ENCODE data around the gene CAPN11.

CAPN11 gene

GRCh38 chr6:44154067-44154466 is 4.6 kb upstream of the CAPN11 start:
- H4K20me1 ChIP-seq (ENCODE audit: insufficient read depth, low read length), result peaks cover 5% of the 10 kb centered on the region; the same call in 1 of the 2 replicates
- no peak for TF ChIP-seq EZH2 (IDR thresholded peaks at IDR 0.05; ENCODE audit: borderline replicate concordance, low read depth, low read length, severe bottlenecking)
- H3K9me3 ChIP-seq (ENCODE audit: insufficient read depth, low read length, severe bottlenecking), result no peaks in the 10 kb centered on the region
- no peaks in the 10 kb centered on the region for H3K4me1 ChIP-seq (ENCODE audit: insufficient read depth, low read length)
- ATAC-seq (ENCODE audit: insufficient read depth, low read depth), result no peak
- H2AFZ ChIP-seq (ENCODE audit: low read depth, low read length), result no peak overlapping the region
- H3K27me3 ChIP-seq (ENCODE audit: insufficient read depth, low read length, poor library complexity), result no peaks in the 10 kb centered on the region
- H3K9ac ChIP-seq (ENCODE audit: low read depth, low read length), result no peak overlapping the region
- H3K79me2 ChIP-seq (ENCODE audit: insufficient read depth, low read length), result no peaks in the 10 kb centered on the region
- no peak overlapping the region for H3K4me3 ChIP-seq (ENCODE audit: low read depth in 1 of 2, low read length in 2 of 2)
- H3K4me2 ChIP-seq (ENCODE audit: insufficient read depth, low read length), result no peak overlapping the region
- peaks cover 5% of the 10 kb centered on the region; the same call in 1 of the 2 replicates for H3K36me3 ChIP-seq (ENCODE audit: insufficient read depth, low read length)
- DNase-seq, result no peak
- H3K27ac ChIP-seq (ENCODE audit: low read length), result no peak overlapping the region

DNA sequence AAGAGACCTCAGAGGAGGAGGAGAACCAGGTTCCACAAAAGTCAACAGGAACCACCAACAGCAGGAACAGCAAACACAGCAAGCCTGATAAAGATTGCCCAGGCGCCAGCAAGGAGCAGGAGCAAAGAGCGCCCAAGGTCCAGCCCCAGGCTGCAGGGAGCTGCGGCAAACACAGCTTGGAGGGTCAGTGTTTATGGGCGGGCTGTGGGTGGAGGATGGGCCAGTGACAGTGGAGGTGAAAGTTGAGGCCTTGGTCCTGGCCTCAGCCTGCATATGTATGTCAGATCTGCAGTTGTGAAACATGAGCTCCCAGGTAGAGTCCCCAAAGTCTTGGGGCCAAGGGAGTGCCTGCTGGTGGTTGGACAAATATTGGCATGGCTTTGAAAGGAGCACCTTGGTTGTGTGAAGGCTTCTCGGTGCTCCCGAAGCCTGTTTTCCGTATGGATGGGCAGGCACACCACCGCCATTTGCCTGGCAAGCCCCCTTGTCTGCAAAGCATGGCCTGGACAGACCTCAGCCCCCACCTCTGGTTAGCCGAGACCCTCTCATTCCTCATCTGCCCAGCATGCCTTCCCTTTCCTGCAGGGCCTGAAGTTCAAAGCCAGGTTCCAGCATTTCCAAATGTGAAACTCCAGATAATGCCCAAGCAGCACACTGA is 2.0 kb upstream of the CAPN11 start:
- Histone ChIP-seq H3K9me3 (ENCODE audit: insufficient read depth, low read length, severe bottlenecking) (no peaks in the 10 kb centered on the region), H3K9ac (ENCODE audit: low read depth, low read length) (no peak overlapping the region), H3K4me3 (ENCODE audit: low read depth in 1 of 2, low read length in 2 of 2) (no peak overlapping the region), H3K4me1 (ENCODE audit: insufficient read depth, low read length) (no peaks in the 10 kb centered on the region; the same call in none of the 2 replicates), H4K20me1 (ENCODE audit: insufficient read depth, low read length) (peaks cover 5% of the 10 kb centered on the region; the same call in 1 of the 2 replicates), H3K4me2 (ENCODE audit: insufficient read depth, low read length) (no peak overlapping the region), H3K79me2 (ENCODE audit: insufficient read depth, low read length) (no peaks in the 10 kb centered on the region), H2AFZ (ENCODE audit: low read depth, low read length) (no peak overlapping the region), H3K27ac (ENCODE audit: low read length) (no peak overlapping the region), H3K27me3 (ENCODE audit: insufficient read depth, low read length, poor library complexity) (no peaks in the 10 kb centered on the region), H3K36me3 (ENCODE audit: insufficient read depth, low read length) (no peaks in the 10 kb centered on the region)
- no peak for TF ChIP-seq CTCF (IDR thresholded peaks at IDR 0.05; ENCODE audit: borderline replicate concordance, extremely low read depth, low read length, poor library complexity, severe bottlenecking)
- no peak for TF ChIP-seq EZH2 (IDR thresholded peaks at IDR 0.05; ENCODE audit: borderline replicate concordance, low read depth, low read length, severe bottlenecking)
- no peak for ATAC-seq (ENCODE audit: insufficient read depth, low read depth)
- DNase-seq, result no peak

GRCh38 chr6:44157152-44157521 is 1.5 kb upstream of the CAPN11 start:
- no peaks in the 10 kb centered on the region for H3K9me3 ChIP-seq (ENCODE audit: insufficient read depth, low read length, severe bottlenecking)
- peaks cover 5% of the 10 kb centered on the region; the same call in 1 of the 2 replicates for H4K20me1 ChIP-seq (ENCODE audit: insufficient read depth, low read length)
- TF ChIP-seq CTCF (IDR thresholded peaks at IDR 0.05; ENCODE audit: borderline replicate concordance, extremely low read depth, low read length, poor library complexity, severe bottlenecking), result peak; percentile 20
- TF ChIP-seq EZH2 (IDR thresholded peaks at IDR 0.05; ENCODE audit: borderline replicate concordance, low read depth, low read length, severe bottlenecking), result no peak
- peaks cover 4% of the 10 kb centered on the region for H3K4me1 ChIP-seq (ENCODE audit: insufficient read depth, low read length)
- H3K9ac ChIP-seq (ENCODE audit: low read depth, low read length), result no peak overlapping the region
- no peaks in the 10 kb centered on the region for H3K36me3 ChIP-seq (ENCODE audit: insufficient read depth, low read length)
- no peak overlapping the region for H3K27ac ChIP-seq (ENCODE audit: low read length)
- no peaks in the 10 kb centered on the region for H3K79me2 ChIP-seq (ENCODE audit: insufficient read depth, low read length)
- H3K4me2 ChIP-seq (ENCODE audit: insufficient read depth, low read length), result no peak overlapping the region
- no peak overlapping the region for H3K4me3 ChIP-seq (ENCODE audit: low read depth in 1 of 2, low read length in 2 of 2)
- ATAC-seq (ENCODE audit: insufficient read depth, low read depth) (no peak), DNase-seq (no peak)
- no peaks in the 10 kb centered on the region for H3K27me3 ChIP-seq (ENCODE audit: insufficient read depth, low read length, poor library complexity)
- no peak overlapping the region for H2AFZ ChIP-seq (ENCODE audit: low read depth, low read length)

- DNase-seq, result peak; percentile 46
- Histone ChIP-seq H3K4me1 (ENCODE audit: insufficient read depth, low read length) (peaks cover 5% of the 10 kb centered on the region), H2AFZ (ENCODE audit: low read depth, low read length) (no peak overlapping the region), H3K4me2 (ENCODE audit: insufficient read depth, low read length) (no peak overlapping the region), H3K9me3 (ENCODE audit: insufficient read depth, low read length, severe bottlenecking) (no peaks in the 10 kb centered on the region), H3K36me3 (ENCODE audit: insufficient read depth, low read length) (no peaks in the 10 kb centered on the region), H3K9ac (ENCODE audit: low read depth, low read length) (no peak overlapping the region), H4K20me1 (ENCODE audit: insufficient read depth, low read length) (0 out of 2 replicates have a peak, but pooled peaks cover 1% of the 10 kb centered on the region), H3K4me3 (ENCODE audit: low read depth in 1 of 2, low read length in 2 of 2) (no peak overlapping the region), H3K79me2 (ENCODE audit: insufficient read depth, low read length) (no peaks in the 10 kb centered on the region), H3K27ac (ENCODE audit: low read length) (no peak overlapping the region), H3K27me3 (ENCODE audit: insufficient read depth, low read length, poor library complexity) (peaks cover 13% of the 10 kb centered on the region)
- TF ChIP-seq CTCF (IDR thresholded peaks at IDR 0.05; ENCODE audit: borderline replicate concordance, extremely low read depth, low read length, poor library complexity, severe bottlenecking), result no peak
- TF ChIP-seq EZH2 (IDR thresholded peaks at IDR 0.05; ENCODE audit: borderline replicate concordance, low read depth, low read length, severe bottlenecking), result no peak
- ATAC-seq (ENCODE audit: insufficient read depth, low read depth), result peak; percentile 57
Observed at GRCh38 chr6:44161997-44162338, 3.3 kb downstream of the CAPN11 start.

All from DND-41 (cell line).